ENCODE data around the gene POLR1H.

- TF ChIP-seq, protein P1, sequence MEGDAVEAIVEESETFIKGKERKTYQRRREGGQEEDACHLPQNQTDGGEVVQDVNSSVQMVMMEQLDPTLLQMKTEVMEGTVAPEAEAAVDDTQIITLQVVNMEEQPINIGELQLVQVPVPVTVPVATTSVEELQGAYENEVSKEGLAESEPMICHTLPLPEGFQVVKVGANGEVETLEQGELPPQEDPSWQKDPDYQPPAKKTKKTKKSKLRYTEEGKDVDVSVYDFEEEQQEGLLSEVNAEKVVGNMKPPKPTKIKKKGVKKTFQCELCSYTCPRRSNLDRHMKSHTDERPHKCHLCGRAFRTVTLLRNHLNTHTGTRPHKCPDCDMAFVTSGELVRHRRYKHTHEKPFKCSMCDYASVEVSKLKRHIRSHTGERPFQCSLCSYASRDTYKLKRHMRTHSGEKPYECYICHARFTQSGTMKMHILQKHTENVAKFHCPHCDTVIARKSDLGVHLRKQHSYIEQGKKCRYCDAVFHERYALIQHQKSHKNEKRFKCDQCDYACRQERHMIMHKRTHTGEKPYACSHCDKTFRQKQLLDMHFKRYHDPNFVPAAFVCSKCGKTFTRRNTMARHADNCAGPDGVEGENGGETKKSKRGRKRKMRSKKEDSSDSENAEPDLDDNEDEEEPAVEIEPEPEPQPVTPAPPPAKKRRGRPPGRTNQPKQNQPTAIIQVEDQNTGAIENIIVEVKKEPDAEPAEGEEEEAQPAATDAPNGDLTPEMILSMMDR (conservative IDR thresholded peaks at IDR 0.05), result no peak
- TF ChIP-seq EZH2 (IDR thresholded peaks at IDR 0.05; ENCODE audit: low read depth), result no peak
These were observed 19.2 kb upstream of the POLR1H start for GRCh38 chr6:30041821-30042220.

Measured in PC-9 (cell line).